HG02678 (cell line): ENCODE data around the gene SORT1.
"Not testable (repeated sequence)": the region's sequence is repeated elsewhere in the genome, so short reads cannot be mapped to it uniquely, and the experiment has no call there.

Experiments used
- ATAC-seq: cut with Tn5 transposase; IDR thresholded peaks from one replicate; pipeline ENCODE4 v1.9.1; 2021; ENCODE audit warnings: mild to moderate bottlenecking, moderate library complexity; ENCODE audit not compliant: unreplicated experiment

Gene SORT1

GRCh38 chr1:109397581-109398342 lies at the start of gene SORT1:
Gene SORT1, minus strand, starts transcription at chr1:109397918. Its CDS starts 26 bp downstream, at chr1:109397892.
- ATAC-seq, result peak; percentile 92

- not testable (repeated sequence) for ATAC-seq
Observed at GRCh38 chr1:109445949-109446695, 48.4 kb upstream of the SORT1 start.

- no peak for ATAC-seq
Observed at GRCh38 chr1:109444346-109444745, 46.6 kb upstream of the SORT1 start.

GRCh38 chr1:109443476-109443875 lies 45.8 kb upstream of the SORT1 start:
- no peak for ATAC-seq

- no peak for ATAC-seq
Observed at GRCh38 chr1:109441069-109441468, 43.4 kb upstream of the SORT1 start.

GRCh38 chr1:109438798-109439297 lies 41.1 kb upstream of the SORT1 start:
- ATAC-seq, result no peak

GRCh38 chr1:109434484-109434883 lies 36.8 kb upstream of the SORT1 start:
- ATAC-seq, result no peak

- no peak for ATAC-seq
Observed at GRCh38 chr1:109433322-109433721, 35.6 kb upstream of the SORT1 start.

GRCh38 chr1:109432336-109432735 lies 34.6 kb upstream of the SORT1 start:
- no peak for ATAC-seq

GRCh38 chr1:109427171-109427467 lies 29.4 kb upstream of the SORT1 start:
- ATAC-seq, result no peak

- peak; percentile 98 for ATAC-seq
Observed at GRCh38 chr1:109426281-109427170, 28.8 kb upstream of the SORT1 start, which contains the start of gene PSMA5. Gene PSMA5, minus strand, starts transcription at chr1:109426448. Its CDS starts 118 bp downstream, at chr1:109426330.

- ATAC-seq, result peak; percentile 30
Observed at GRCh38 chr1:109425391-109426280, 27.9 kb upstream of the SORT1 start.

- ATAC-seq, result no peak
Observed at GRCh38 chr1:109423498-109423897, 25.8 kb upstream of the SORT1 start.

GRCh38 chr1:109412551-109412950 lies 14.8 kb upstream of the SORT1 start:
- no peak for ATAC-seq

- no peak for ATAC-seq
Observed at GRCh38 chr1:109404838-109405237, 7.1 kb upstream of the SORT1 start.

GRCh38 chr1:109402025-109402424 lies 4.3 kb upstream of the SORT1 start:
- ATAC-seq, result no peak

GRCh38 chr1:109400035-109400655 lies 2.4 kb upstream of the SORT1 start:
- no peak for ATAC-seq

GRCh38 chr1:109399326-109399957 lies 1.7 kb upstream of the SORT1 start:
- ATAC-seq, result no peak
